SKM-1 (cell line): ENCODE results near the gene ENPP5.

ENCODE experiments used
- DNase-seq: peaks from one replicate; lab custom pipeline; 2025; ENCODE audit not compliant: unreplicated experiment; lab: John Stamatoyannopoulos, UW

ENPP5 gene

GRCh38 chr6:46115634-46116033 is 55.1 kb downstream of the ENPP5 start:
- DNase-seq = no peak

GRCh38 chr6:46113370-46113769 is 57.4 kb downstream of the ENPP5 start:
- no peak for DNase-seq
